ENCODE measurements around the gene PAK5.

PAK5 gene

DNA sequence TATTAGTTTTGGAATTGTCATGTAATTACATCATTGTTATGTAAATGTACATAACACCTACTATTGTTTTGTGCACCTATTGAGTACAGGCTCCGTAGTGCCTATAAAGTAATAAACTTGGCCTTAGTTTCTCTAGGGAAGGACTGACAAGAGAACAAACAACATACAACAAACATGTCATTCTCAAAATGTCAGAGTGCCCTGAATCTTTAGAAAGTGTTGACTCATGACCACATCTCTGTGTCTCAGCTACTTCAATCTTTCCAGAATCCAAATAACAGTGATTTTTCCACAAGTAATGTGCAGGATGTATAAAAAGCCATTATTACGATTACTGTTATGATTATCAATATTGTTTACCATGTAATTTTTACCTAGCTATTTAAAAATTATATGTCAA, 307.3 kb downstream of the PAK5 start:
- FAIRE-seq (no peak), DNase-seq (ENCODE audit: insufficient read length, low spot score) (no peak)
- TF ChIP-seq, protein P1, sequence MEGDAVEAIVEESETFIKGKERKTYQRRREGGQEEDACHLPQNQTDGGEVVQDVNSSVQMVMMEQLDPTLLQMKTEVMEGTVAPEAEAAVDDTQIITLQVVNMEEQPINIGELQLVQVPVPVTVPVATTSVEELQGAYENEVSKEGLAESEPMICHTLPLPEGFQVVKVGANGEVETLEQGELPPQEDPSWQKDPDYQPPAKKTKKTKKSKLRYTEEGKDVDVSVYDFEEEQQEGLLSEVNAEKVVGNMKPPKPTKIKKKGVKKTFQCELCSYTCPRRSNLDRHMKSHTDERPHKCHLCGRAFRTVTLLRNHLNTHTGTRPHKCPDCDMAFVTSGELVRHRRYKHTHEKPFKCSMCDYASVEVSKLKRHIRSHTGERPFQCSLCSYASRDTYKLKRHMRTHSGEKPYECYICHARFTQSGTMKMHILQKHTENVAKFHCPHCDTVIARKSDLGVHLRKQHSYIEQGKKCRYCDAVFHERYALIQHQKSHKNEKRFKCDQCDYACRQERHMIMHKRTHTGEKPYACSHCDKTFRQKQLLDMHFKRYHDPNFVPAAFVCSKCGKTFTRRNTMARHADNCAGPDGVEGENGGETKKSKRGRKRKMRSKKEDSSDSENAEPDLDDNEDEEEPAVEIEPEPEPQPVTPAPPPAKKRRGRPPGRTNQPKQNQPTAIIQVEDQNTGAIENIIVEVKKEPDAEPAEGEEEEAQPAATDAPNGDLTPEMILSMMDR (IDR thresholded peaks at IDR 0.05; ENCODE audit: insufficient read depth, missing control alignments) = no peak

DNA sequence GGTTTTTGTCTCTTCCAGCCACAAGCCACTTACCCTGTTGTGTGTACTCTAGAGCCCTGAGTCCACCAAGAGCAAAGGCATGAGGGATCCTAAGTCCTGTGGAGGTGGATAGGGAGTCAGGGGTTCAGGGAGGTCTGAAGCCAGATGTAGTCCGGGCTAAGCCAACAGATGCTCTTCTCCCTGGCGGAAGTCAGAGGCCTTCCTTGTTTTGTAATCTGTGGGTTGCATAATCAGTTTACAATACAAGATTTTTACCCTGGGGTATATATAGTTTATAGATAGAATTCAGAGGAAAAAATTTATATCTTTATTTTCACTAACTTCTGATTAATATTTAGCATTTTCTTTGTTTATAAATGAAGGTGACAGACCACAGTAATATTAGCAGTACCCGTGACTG, 315.2 kb downstream of the PAK5 start:
- FAIRE-seq = no peak
- TF ChIP-seq, protein P1 (IDR thresholded peaks at IDR 0.05; ENCODE audit: insufficient read depth, missing control alignments) = no peak
- no peak for DNase-seq (ENCODE audit: insufficient read length, low spot score)

DNA sequence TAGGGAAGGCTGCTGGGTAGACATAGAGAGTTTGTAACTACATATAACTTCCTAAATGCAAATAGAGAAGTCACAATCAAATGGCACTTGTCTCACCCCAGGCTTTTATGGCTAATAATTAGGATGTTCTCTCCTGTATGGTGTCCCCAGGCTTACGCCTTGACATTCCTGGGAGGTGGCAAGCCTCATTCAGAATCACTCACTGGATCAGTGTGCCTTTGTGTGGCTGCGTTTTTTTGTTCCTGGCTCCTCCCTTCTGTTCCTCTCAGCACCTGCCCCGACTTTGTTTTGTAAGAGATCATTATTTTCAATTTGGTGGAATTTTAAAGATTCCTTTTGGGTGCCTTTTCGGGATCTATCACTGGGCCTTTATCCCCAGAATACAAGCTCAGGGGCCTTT, 318.8 kb downstream of the PAK5 start:
- no peak for FAIRE-seq
- DNase-seq (ENCODE audit: insufficient read length, low spot score) = no peak
- TF ChIP-seq, protein P1 (IDR thresholded peaks at IDR 0.05; ENCODE audit: insufficient read depth, missing control alignments) = no peak

DNA sequence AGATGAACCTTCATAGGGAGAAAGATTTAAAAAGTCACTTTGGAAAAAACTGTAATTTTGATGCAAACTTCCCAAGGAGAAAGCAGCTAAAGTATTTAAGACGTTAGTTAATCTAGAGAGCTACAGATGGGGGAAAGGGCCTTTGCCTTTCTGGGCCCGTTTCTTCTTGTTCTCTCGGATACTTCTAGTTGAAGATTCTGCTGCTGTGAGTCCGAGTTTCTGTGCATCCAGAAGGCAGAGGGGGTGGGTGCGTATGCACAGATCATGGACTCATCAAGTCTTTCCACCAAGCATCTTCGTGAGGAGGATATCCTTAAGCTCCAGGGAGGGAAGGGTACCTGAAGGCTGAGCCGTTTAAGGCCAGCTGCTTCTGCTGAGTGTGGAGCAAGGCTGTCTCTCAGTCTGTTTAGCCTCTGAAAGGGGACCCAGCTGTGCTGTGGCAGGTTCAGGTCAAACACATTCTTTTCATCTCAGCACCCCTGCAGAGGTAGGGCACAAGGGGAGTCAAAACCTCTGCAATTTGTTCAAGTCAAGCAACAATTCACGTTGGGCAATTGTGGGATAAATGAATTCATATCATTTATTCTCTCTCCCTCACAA, 320.2 kb downstream of the PAK5 start:
- FAIRE-seq (no peak), DNase-seq (ENCODE audit: insufficient read length, low spot score) (no peak)
- TF ChIP-seq, protein P1 (IDR thresholded peaks at IDR 0.05; ENCODE audit: insufficient read depth, missing control alignments) = no peak

DNA sequence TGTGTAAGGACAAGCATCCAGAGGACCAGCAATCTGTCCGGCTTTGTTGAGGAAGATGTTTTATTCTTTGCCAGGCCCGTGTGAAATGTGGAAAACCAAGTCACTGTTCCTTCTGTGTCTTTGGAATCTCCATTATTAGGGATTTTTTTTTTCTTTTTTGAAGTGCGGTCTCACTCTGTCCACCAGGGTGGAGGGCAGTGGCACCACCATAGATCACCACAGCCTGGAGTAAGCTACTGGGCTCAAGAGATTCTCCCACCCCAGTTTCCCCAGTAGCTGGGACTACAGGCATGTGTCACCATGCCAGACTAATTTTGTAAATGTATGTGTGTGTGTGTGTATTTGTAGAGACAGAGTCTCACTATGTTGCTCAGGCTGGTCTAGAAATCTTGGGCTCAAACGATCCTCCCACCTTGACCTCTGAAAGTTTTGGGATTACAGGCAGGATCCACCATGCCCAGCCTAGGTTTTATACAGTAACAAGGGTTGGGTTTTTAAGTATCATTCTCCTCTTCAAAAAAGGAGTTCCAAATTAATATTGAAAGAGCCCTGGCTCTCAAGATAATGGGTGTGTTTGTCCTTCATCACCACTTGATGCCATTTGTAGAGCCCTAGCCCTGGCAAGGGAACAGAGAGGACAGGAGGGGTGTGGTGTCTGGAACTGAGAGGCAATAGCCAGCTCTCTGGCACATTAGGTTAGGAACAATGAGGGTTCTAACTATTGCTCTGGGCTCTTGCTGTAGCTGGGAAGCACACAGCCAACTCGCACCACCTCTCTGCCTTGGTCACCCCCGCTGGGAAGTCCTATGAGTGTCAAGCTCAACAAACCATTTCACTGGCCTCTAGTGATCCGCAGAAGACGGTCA, 321.3 kb downstream of the PAK5 start:
- DNase-seq (ENCODE audit: insufficient read length, low spot score) = no peak
- TF ChIP-seq, protein P1 (IDR thresholded peaks at IDR 0.05; ENCODE audit: insufficient read depth, missing control alignments) = no peak
- no peak for FAIRE-seq

DNA sequence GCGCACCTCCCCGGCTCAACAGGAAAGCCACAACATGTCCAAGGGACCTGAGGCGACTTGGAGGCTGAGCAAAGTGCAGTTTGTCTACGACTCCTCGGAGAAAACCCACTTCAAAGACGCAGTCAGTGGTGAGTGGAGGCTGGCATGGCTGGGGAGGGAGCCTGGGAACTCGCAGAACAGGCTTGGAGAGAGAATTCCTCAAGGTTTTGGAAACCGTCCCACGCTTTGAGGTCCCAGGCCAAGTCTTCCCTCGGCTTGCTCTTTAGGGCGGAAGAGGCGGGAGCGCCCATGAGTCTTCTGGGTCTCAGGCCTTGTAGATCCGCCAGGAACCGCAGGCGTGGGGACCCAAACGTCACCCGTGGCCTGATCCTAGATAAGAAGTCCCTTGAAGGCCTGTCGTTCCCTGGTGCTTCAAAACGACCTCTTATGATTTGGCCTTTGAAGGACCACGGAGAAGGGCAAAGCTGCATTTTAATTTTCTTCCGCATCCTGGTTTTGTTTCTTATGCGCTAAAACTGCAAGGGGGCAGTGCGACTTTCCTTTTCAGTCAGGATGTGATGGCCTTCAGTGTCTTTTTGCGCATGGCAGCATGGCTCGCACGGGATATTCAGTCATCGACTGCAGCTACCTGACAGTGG, 322.5 kb downstream of the PAK5 start:
- TF ChIP-seq, protein P1 (IDR thresholded peaks at IDR 0.05; ENCODE audit: insufficient read depth, missing control alignments) = no peak
- DNase-seq (ENCODE audit: insufficient read length, low spot score) = no peak
- no peak for FAIRE-seq
